ENCODE data around the gene CAMTA1.

DNA sequence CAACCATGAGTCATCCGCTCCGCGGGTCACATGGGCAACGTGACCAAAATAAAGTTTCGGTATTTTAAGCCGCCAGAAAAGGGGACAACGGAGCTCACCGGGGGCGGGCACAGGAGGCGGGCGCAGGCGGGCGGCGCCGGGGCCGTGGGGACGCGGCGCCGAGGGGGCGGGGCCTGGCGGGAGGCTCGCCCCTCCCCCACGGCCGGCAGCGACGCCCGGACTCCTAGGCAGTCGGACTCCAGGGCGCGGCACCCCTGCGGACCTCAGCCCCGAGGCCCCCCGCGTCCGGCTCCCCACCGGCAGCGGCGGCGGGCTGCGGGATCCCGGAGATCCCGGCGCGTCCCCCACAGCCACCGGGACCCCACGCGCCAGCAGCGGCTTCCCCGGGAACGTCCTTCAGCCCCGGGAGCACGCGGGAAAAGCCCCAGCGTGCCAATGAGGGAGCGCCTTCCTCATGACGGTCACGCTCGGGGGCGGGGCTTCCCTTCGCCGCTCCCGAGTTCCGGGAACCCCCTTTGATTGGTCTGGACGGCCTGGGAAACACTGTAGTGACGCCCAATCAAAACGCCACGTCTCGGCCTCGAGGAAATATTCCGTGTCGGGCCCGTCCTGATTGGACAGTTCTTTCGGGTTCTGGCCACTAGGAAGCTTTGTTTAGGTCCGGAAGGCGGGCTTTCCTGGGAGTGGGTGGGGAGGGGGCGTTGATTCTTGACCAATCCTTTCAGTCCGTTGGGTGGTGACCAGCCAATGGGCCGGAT lies 515 bp upstream of the CAMTA1 start:
- TF ChIP-seq, protein P1, sequence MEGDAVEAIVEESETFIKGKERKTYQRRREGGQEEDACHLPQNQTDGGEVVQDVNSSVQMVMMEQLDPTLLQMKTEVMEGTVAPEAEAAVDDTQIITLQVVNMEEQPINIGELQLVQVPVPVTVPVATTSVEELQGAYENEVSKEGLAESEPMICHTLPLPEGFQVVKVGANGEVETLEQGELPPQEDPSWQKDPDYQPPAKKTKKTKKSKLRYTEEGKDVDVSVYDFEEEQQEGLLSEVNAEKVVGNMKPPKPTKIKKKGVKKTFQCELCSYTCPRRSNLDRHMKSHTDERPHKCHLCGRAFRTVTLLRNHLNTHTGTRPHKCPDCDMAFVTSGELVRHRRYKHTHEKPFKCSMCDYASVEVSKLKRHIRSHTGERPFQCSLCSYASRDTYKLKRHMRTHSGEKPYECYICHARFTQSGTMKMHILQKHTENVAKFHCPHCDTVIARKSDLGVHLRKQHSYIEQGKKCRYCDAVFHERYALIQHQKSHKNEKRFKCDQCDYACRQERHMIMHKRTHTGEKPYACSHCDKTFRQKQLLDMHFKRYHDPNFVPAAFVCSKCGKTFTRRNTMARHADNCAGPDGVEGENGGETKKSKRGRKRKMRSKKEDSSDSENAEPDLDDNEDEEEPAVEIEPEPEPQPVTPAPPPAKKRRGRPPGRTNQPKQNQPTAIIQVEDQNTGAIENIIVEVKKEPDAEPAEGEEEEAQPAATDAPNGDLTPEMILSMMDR (IDR thresholded peaks at IDR 0.05; ENCODE audit: low read depth, low read length, missing input control) = peak; percentile 5
- TF ChIP-seq YY1 (IDR thresholded peaks at IDR 0.05) (no peak), RAD21 (IDR thresholded peaks at IDR 0.05) (no peak), SP1 (IDR thresholded peaks at IDR 0.05) (peak; percentile 100), GABPA (IDR thresholded peaks at IDR 0.05 in 1 of 2, conservative IDR thresholded peaks at IDR 0.05 in 1 of 2) (peak; percentile 60 to 84)
- TF ChIP-seq, protein P2, sequence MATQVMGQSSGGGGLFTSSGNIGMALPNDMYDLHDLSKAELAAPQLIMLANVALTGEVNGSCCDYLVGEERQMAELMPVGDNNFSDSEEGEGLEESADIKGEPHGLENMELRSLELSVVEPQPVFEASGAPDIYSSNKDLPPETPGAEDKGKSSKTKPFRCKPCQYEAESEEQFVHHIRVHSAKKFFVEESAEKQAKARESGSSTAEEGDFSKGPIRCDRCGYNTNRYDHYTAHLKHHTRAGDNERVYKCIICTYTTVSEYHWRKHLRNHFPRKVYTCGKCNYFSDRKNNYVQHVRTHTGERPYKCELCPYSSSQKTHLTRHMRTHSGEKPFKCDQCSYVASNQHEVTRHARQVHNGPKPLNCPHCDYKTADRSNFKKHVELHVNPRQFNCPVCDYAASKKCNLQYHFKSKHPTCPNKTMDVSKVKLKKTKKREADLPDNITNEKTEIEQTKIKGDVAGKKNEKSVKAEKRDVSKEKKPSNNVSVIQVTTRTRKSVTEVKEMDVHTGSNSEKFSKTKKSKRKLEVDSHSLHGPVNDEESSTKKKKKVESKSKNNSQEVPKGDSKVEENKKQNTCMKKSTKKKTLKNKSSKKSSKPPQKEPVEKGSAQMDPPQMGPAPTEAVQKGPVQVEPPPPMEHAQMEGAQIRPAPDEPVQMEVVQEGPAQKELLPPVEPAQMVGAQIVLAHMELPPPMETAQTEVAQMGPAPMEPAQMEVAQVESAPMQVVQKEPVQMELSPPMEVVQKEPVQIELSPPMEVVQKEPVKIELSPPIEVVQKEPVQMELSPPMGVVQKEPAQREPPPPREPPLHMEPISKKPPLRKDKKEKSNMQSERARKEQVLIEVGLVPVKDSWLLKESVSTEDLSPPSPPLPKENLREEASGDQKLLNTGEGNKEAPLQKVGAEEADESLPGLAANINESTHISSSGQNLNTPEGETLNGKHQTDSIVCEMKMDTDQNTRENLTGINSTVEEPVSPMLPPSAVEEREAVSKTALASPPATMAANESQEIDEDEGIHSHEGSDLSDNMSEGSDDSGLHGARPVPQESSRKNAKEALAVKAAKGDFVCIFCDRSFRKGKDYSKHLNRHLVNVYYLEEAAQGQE (IDR thresholded peaks at IDR 0.05) = peak; percentile 47
- TF ChIP-seq, protein P3, sequence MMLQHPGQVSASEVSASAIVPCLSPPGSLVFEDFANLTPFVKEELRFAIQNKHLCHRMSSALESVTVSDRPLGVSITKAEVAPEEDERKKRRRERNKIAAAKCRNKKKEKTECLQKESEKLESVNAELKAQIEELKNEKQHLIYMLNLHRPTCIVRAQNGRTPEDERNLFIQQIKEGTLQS (IDR thresholded peaks at IDR 0.05) = no peak
- TF ChIP-seq, protein P4, sequence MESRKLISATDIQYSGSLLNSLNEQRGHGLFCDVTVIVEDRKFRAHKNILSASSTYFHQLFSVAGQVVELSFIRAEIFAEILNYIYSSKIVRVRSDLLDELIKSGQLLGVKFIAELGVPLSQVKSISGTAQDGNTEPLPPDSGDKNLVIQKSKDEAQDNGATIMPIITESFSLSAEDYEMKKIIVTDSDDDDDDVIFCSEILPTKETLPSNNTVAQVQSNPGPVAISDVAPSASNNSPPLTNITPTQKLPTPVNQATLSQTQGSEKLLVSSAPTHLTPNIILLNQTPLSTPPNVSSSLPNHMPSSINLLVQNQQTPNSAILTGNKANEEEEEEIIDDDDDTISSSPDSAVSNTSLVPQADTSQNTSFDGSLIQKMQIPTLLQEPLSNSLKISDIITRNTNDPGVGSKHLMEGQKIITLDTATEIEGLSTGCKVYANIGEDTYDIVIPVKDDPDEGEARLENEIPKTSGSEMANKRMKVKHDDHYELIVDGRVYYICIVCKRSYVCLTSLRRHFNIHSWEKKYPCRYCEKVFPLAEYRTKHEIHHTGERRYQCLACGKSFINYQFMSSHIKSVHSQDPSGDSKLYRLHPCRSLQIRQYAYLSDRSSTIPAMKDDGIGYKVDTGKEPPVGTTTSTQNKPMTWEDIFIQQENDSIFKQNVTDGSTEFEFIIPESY (IDR thresholded peaks at IDR 0.05) = no peak
- TF ChIP-seq, protein P5, sequence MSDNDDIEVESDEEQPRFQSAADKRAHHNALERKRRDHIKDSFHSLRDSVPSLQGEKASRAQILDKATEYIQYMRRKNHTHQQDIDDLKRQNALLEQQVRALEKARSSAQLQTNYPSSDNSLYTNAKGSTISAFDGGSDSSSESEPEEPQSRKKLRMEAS (IDR thresholded peaks at IDR 0.05) = peak; percentile 57

Measured in liver (tissue), 3 donors.